Measurements from ENCODE around the gene TFAP2A.

TFAP2A gene

DNA sequence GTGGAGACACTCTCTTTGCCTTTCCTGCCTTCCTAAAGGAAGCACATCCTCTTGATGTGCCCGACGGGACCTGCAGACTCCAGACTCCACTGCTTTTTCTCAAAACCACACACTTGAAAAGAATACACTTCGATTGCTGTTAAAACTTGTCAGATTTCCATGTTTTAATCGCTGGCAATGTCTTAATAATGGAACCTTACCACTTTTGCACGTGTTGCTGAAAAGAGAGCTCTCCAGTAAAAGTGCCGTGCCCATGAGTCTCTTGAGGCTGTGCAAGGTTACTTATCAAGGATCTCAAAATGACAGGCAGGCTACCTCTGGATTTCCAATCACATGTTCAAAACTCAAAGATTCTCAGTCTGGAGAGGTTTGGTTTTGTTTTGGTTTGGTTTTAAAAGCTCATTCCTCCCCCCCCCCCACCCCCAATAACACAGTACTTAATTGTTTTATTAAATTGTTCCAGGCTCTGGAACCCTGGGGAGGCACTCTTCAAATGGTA lies 12.0 kb upstream of the TFAP2A start:
- in situ Hi-C loops (cut with HindIII; ENCODE audit: low sequenced_read_pairs): no loop called here

DNA sequence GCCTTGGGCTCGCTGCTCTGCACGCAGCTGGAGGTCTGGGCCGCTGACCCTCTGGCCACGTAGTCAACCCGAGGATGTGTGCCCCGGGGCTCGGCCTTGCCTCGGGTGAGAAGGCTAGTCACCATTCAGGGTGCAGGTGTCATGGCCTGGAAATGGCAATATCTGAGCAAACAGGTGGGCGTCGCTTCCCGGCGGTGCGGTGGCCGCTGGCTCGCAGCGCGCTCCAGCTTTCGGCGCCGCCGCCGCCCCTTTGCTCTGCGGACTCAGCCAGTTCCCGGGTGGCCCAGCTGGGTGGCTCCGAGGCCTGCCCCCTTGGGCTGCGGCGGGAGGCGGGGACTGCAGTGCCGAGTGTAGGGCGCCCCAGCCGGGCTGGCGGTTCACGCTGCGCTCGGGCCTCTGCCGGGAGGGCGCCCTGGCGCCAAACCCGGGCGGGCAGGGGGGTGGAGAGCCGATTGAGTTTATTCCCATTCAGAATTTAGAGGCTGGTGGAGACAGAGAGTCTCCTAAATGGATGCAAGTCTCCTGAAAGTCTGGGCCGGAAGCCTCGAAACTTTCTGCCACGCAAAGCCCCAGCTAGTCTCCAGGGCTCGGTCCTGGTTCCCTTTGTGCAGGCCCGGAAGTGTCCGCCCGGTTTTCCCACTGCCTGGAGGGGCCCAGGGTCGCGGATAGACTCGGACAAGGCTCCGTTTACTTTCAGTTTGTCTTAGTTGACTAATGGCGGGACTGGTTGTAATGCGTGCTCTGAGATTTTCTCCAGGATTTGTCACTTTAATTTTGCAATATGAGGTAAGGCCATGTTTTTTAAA lies 11.3 kb upstream of the TFAP2A start:
- in situ Hi-C loops (cut with HindIII; ENCODE audit: low sequenced_read_pairs): no loop called here

DNA sequence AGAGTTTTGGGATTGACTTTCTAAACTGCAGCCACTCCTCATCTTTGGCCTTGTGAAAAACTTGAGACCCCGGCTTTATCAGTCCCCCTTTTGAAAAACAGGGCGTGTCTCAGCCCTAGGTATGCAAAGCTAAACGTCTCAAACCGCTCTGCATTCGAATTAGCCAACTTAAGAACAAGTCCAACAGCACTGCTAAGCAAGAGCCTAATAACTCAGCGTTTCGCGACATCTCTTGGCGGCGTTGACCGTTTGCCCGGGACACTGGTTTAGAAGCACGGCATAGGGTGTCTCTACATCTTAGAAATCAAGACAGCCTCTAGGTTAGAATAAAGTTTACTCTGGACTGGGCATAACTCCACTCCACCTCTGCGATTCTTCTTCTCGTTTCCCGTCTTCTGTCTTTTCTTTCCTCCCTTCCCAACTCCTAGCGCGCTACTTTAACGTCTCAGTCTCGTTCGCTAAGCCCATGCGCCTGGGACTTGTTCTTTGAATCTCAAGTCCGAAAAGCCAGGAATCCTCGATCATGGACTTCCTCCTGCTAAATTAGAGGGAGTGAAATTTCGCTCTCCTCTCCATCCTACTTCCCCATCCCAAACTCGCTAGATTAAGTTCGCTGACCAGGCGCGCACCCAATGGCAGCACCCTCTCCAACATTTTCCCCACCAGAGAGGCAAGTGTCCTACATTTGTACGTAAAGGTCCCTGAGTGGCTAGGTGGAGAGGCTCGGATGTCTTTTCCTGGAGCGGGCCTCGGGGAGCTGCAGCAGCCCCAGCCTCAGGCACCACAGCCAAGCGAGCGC lies 10.5 kb upstream of the TFAP2A start:
- in situ Hi-C loops (cut with HindIII; ENCODE audit: low sequenced_read_pairs): no loop called here

DNA sequence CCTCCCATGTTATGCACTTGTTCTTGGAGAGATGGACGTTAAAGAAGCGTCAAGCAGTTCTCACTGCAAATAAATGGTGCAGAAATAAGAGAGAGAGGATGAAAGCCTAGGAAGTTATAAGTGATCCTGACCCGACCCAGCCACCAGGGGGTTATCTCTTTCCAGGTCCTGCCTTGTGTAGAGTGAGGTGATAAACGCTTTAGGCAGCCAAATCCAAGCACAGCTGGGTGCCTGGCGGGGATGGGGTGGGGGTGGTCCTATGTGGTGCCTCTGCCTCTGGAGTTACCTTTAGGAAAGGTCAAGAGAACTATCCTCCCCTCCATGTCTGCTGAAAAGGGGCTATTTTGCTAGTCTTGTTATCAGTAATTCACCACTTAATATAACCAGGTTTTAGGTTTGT lies 9.2 kb upstream of the TFAP2A start:
- in situ Hi-C loops (cut with HindIII; ENCODE audit: low sequenced_read_pairs): no loop called here

DNA sequence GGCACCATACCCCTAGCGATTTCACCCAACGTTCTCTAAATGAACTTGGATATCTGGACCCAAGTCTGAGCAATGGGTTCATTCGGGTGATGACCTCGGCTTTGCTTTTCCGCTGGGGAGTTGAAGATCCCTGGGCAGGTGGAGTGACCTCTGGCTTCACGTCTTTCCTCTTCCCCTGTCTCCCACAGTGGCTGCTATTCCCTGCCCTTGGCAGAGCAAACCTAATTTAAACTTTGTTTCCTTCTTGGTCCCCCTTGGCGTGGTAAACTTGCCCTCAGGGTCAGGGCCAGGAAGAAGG lies 7.8 kb upstream of the TFAP2A start:
- in situ Hi-C loops (cut with HindIII; ENCODE audit: low sequenced_read_pairs): no loop called here

DNA sequence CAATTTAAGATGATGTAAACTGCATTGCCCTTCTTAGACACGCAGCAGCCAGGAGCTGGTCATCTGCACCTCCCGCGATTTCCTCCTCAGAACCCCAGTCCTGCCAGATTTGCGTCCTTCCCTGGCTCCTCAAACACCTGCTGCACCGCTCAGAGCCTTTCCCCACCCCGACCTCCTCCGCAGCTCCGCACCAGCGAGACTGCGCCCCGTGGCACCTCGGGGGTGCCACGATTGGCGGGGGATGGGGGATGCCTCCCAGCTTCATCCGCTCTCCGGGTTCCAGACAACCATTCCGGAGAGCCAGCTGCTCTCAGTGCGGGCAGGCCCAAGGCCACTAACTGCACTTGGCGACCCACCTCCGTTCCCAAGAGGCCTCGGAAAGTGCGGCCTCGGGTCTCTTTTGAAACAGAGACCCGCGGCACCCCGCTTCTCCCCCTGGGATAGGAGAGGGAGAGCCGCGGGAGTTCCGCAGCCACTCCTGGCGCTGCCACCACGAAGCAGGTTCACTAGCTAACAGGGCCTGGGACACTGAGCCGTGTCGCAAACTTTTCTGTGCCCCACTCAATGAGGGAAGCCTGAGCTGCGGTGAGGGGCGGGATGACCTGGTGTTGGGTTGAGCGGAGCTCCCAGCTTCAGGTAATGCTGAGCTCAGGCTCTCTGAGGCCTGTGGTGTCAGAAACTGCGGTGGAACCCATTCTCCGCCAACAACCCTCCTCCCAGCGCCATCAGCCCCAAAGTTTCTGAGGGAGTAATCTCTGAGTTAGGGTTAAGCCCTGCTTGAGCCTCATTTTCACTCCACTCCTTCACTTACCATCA lies 7.3 kb upstream of the TFAP2A start:
- in situ Hi-C loops (cut with HindIII; ENCODE audit: low sequenced_read_pairs): no loop called here

DNA sequence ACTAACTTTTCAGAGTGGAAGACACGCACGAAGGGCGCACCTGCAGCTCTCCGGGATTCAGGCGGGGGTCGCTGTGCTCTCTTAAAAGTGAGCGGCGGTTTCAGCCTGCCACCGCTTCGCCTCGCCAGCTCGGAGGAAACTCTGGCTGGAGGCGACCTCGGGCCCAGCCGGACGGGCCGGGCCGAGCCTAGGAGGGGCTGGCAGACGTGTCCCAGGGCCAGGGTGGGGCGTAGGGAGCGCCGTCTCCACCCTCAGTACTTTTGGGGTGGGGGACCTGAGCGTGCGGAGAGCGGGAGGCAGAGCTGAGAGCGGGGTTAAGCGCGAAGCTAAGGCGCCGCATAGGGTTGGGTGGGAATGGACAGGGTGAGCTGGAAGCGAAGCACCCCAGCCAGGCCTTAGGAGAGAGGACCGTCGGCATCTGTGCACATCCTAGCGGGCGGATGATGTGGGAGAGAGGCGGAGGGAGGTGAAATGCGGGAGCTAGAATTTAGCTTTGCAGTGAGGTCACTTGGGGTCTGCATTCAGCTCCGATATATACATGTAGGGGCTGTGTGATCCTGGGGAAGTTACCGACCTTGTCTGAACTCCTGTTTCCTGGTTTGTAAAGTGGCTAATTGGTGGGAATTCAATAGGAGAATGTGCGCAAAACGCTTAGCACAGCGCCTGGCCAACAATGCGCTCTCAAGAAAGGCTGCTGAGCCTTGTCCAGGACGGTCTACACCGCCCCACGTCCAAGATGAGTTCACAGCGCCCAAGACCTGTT lies 6.5 kb upstream of the TFAP2A start:
- in situ Hi-C loops (cut with HindIII; ENCODE audit: low sequenced_read_pairs): no loop called here

DNA sequence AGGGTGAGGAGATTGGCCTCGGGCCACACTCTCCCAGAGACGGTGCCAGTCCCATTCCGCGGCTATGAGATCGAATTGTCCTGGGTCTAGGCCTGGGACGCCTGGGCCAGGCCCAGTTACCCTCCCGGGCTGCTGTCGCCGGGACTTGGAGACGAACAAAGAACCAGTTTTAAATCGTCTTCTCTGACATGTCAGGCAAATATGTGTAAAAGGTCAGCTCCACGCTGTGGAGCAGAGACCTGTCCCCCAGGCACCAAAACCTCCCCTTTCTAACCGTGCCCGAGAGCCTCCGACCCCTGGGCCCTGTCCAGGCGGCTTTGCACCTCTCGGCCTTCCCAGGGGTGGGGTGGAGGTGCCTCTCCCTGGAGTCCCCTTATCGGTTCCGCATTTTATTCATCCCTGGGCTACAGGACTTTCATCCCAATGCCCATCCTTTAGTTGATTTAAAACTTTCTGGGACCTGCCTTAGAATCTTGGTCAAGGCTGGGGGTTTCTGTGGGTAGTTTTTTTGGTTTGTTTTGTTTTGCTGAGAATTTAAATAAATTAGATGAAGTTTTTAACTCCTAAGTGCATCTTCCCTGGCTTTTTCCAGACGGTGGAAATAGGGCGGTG lies 5.8 kb upstream of the TFAP2A start:
- in situ Hi-C loops (cut with HindIII; ENCODE audit: low sequenced_read_pairs): no loop called here

DNA sequence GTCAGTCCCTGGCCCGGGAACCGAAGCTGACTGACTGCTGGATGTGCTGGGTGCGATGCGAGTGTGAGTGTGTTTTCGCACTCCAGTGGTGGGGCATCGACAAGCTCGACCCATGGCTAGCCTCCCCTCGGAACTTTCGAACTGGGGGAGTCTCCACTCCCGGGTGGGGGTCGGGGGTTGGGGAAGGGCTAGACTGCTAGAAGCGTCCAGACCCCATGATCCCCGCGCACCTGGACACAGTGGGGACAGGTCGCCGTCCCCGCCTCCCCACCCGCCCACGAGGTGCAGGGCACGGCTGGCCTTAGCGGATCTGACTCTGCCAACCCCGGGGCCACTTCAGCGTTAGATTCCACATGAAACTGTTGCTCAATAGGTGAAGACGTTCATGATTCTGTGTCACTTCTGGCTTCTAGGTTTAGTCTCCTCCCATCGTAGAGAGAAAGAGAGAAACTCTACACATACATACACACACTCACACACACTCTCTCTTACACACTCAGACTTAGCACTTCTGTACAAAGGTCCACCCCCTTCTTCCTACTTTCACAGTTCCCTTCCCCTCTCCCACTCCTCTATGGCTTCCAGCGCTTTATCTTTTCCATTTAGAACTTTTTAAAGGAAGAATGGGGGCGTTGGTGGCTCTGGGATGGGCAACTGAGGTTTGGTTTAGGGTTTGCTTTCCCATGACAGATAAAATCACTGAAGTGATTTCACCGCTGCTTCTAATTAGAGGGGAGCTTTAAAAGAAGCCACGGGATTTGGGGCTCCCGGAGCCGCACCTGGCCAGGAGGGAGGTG lies 5.1 kb upstream of the TFAP2A start:
- in situ Hi-C loops (cut with HindIII; ENCODE audit: low sequenced_read_pairs): no loop called here

DNA sequence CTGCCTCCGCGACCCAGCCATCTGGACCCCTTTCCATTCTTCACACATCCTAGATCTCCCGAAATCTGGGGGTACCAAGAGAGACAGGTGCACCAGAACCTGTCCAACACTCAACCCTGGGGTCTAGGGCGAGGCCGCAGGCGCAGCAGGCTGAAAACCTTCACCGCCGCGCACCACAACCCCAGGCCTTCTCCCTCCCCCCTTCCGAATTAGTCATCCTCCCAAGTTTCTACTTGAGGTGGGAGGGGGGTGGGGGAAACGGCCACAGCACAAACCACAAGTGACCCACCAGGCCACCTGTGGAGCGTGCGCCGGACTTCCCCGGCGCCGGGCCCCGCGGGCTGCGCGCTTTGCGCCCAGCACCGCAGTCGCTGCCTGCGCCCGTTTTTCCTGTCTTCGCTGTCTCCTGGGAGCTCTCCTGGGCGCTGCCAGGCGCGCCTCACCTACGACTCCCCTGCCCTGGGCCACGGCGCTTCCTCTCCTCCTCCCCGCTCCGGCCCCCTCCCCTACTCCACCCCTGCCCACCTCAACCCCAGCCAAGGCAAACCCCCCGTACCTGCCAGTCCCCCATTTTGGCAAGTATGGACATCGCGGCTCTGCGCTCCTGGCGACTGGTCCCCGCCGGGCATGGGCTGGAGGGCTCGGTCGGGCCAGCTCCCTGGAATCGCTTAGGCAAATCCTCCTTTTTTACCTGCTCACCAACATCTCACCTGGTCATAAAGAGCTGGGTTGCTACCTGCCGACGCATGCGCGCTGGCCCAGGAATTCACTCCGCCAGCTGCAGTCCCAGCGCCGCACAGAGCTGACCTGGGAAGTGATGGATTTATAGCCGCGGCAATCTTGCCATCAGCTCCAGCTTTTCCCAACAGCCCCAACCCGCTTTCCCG lies 4.2 kb upstream of the TFAP2A start:
- in situ Hi-C loops (cut with HindIII; ENCODE audit: low sequenced_read_pairs): no loop called here

DNA sequence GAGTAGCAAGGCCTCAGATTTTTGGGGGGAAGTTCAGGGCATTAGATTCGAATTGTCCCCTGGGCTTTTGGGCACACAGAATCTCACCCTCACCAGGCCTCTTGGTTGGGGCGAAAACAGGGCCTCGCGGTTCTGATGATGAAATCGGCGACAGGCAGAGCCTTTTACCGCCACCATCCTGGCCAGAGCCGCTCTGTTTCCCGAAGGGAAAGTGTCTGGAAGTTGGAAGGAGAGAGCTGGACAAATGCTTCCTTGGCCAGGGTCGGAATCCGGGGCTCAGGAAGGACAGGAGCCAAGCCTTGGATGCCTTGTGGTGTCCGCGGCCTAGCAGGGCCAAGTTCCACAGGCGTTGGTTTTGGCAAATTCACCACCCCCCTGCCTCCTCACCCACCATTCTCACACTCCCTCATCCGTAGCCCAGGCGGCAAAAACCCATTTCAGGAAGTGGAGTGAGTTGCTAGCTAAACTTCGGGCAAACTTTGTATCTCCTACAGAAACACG lies 3.5 kb upstream of the TFAP2A start:
- in situ Hi-C loops (cut with HindIII; ENCODE audit: low sequenced_read_pairs): no loop called here

DNA sequence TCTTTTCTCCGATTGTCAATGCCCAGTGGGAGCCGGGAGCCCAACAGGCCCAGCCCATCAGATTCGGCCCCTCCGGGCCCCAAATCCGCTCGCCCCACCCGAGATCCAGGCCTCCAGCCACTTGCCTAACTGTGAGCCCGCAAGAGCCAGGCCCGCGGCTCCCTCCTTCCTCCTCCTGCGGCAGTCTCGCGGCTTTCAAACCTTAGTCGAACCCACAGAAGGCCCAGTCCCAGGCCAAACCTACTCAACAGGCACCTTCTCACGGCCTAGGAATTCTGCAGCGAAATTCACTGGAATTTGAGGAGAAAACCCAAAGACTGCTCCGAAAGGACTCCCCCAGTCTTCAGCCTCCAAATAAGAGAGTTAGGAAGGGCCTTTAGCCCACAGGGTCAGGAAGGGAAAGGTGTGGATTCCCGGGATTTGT lies 2.8 kb upstream of the TFAP2A start:
- in situ Hi-C loops (cut with HindIII; ENCODE audit: low sequenced_read_pairs): no loop called here

DNA sequence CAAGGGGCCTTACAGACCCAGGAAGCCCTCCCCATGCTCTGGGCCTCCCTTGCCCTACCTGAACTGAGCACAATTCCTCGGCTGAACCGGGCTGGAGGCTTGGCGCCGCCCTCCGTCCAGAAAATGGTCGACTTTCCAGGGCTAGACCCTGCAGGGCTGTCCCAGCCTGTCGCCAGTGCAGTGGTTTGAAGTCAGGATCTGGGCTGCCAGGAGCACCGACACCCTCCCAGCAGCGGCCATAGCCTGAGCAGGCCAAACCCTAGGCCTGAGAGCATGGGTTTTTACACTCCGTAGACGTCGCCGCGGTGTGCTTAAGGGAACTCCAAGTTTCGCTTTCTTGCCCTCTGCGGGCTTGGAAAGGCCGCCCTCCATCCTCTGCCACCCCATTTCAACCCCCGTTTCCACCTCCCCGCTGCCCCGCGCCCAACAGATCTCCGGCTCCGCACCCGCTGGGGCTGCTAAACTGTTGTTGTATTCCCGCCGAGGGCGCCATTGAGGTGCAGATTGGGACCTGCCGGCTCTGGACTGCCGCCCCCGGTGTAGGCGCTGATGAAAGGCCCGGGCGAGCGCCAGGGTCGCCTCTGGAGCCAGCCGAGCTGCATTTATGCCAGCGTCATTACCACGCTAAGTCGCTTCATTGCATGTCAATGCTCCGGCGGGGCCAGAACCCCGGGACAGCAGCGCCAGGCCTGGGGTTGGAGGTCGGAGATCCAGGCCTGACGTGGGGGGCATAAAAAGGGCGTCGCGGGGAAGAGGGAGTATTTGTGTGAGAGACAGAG lies 2.2 kb upstream of the TFAP2A start:
- in situ Hi-C loops (cut with HindIII; ENCODE audit: low sequenced_read_pairs): no loop called here

DNA sequence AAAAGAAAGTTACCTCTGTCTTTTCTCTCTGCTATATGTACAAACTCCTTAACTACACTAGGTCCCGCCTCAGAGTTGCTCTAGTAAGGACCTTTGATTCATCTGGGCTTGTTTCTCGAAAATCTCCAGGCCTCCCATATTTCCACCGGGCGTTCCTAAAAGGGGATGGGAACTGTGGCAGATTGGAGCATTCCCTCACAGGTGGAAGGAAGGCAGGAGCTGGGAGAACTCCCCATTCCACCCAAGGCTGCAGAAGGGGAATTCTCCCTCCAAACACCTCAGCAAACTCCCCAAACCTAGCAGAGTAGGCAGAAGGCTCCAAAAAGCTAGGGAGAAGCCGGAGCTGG lies 1.6 kb upstream of the TFAP2A start:
- in situ Hi-C loops (cut with HindIII; ENCODE audit: low sequenced_read_pairs): no loop called here

DNA sequence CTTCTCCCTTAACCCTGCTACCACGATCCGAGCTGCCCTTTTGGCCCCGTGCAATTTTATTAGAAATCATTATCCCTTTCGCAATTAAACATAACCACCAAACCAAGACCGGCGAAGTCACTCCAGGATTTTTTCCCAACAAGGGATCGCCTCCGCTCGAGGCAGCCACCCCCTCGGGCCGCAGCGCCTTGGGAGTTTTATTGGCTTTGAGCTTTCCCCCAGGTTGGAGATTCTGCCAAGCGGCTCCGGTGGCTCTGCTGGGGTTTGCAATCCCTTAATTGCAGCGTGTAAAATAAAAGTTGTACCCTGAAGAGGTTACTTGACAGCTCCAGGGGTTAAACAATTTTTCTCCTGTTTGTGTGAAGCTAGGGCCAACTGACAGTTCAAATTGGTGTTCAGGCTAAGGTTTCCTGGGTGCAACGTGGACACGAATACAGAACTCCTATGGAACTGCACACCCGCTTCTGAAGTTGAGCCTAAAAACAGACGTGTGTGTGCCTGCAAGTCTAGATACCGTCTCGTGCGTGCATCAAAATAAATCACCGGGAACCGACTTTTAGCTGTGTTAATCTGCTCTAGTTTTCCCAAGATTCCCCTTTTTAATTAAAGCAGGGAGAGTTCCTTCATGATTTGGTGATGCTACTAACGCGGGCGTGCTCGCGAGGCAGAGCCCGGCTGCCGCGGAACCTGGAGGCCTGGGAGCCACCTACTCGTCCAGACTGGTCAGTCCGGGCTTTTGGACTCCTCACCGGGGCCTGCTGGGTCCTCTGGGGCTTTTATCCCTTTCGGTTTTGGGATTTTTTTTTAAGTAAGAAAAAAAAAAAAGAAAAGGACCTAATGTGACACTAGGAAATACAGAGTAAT lies 975 bp upstream of the TFAP2A start:
- in situ Hi-C loops (cut with HindIII; ENCODE audit: low sequenced_read_pairs): no loop called here

DNA sequence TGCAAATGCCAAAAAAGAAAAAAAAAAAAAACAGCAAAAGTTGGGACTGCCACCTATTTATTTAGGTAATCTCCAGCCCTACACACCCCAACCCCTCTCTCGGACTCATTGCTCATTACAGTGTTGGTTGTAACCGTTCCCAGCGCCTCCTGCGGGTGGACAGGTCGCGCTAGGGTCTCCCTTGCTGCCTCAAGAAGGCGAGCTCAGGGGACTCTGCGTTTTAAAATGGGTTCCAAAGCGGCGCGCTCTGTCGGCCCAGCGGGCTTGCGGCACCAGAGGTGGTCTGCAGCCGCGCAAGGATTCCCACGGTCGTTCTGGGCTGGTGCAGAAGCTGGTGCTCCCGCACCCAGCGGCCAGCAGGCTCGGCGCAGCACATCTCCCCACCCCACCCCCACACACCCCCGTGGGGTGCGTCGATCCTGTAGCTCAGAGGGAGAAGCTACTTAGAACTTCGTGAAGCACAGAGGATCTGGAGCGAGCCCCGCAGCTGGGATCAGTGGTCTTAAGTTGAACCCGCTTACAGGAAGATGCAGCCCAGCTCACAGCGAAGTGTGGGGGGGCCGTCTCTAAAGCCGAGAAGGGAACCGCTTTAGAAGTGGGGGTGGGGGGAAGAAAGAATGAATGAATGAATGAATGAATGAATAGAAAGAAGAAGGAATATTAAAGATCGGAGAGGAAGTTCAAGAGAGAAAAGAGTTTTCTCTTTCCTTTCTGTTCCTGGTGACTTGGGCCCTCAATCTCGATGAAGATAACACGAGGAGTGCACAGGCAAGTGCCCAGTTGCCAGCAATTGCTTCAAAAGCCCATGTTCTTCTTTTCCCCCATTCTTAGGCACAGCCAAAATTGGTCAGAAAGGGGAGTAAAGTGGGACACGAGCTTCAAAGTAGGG lies 780 bp downstream of the TFAP2A start:
- in situ Hi-C loops (cut with HindIII; ENCODE audit: low sequenced_read_pairs): no loop called here
